ENCODE measurements around the gene FOXP1. TPM values are rescaled to one million over a fixed set of nuclear protein-coding genes. Genes with fewer than 3 reads are reported as not detected.

FOXP1 gene
- total RNA-seq, 1 experiment from 2014 or later = 2.9 TPM

DNA sequence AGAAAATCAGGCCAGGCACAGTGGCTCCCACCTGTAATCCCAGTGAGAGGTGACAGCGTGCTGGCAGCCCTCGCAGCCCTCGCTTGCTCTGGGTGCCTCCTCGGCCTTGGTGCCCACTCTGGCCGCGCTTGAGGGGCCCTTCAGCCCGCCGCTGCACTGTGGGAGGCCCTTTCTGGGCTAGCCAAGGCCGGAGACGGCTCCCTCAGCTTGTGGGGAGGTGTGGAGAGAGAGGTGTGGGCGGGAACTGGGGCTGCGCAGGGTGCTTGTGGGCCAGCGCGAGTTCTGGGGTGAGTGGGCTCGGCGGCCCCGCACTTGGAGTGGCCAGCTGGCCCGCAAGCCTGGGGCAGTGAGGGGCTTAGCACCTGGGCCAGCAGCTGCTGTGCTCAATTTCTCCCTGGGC lies 252.6 kb downstream of the FOXP1 start:
- H3K27me3 ChIP-seq (ENCODE audit: control insufficient read depth, insufficient read depth, low read length) = no peaks in the 10 kb centered on the region
- ATAC-seq = no peak
- H3K4me1 ChIP-seq (ENCODE audit: control insufficient read depth, insufficient read depth, low read length) = no peaks in the 10 kb centered on the region
- TF ChIP-seq SIN3A (IDR thresholded peaks at IDR 0.05; ENCODE audit: borderline replicate concordance, insufficient read depth, low read depth, low read length) (no peak), TCF7L2 (IDR thresholded peaks at IDR 0.05; ENCODE audit: low read depth, low read length) (no peak), REST (IDR thresholded peaks at IDR 0.05; ENCODE audit: insufficient read depth in 1 of 2, low read depth in 2 of 2, low read length in 1 of 2) (no peak), POLR2AphosphoS5 (IDR thresholded peaks at IDR 0.05; ENCODE audit: low read depth, low read length) (no peak)
- TF ChIP-seq, protein P1, sequence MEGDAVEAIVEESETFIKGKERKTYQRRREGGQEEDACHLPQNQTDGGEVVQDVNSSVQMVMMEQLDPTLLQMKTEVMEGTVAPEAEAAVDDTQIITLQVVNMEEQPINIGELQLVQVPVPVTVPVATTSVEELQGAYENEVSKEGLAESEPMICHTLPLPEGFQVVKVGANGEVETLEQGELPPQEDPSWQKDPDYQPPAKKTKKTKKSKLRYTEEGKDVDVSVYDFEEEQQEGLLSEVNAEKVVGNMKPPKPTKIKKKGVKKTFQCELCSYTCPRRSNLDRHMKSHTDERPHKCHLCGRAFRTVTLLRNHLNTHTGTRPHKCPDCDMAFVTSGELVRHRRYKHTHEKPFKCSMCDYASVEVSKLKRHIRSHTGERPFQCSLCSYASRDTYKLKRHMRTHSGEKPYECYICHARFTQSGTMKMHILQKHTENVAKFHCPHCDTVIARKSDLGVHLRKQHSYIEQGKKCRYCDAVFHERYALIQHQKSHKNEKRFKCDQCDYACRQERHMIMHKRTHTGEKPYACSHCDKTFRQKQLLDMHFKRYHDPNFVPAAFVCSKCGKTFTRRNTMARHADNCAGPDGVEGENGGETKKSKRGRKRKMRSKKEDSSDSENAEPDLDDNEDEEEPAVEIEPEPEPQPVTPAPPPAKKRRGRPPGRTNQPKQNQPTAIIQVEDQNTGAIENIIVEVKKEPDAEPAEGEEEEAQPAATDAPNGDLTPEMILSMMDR (IDR thresholded peaks at IDR 0.05) = no peak
- CTCF ChIA-PET = no interaction called here
- in situ Hi-C loops (cut with HindIII; ENCODE audit: low pct_unique_long_range_greater_than_20kb, low sequenced_read_pairs) = no loop called here
- intact Hi-C loops (cut with micrococcal nuclease; ENCODE audit: unreplicated experiment) = no loop called here
- no TSS peak for BruUV-seq (replicated peaks)
- no peaks in the 10 kb centered on the region for H3K36me3 ChIP-seq (ENCODE audit: control insufficient read depth, insufficient read depth, low read length)
- no peak overlapping the region for H3K4me3 ChIP-seq (ENCODE audit: low read depth in 2 of 2, low read length in 2 of 2)
- no peak for DNase-seq (ENCODE audit: low read depth, low spot score)
- no peak overlapping the region for H3K27ac ChIP-seq (ENCODE audit: low read length)
- H3K9me3 ChIP-seq (ENCODE audit: control insufficient read depth, insufficient read depth, low read depth, low read length) = no peaks in the 10 kb centered on the region
- POLR2A ChIA-PET = no interaction called here

DNA sequence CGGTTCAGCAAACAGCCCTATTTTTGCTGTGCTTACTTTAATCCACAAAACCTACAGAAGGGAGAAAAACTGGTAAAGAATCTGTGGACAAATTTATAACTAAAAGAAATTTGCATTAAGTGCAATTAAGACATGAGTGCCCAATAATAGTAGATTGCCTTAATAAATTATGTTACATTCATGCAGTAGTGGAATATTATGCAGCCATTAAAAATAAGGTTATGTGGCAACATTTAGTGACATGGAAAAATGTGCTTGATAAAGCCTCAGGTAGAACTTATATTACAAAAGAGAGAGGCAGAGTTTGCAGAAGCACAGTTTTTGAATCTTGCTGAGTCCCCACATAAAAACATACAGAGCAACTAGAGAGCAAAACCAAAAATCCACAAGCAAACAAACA lies 253.0 kb downstream of the FOXP1 start:
- H3K36me3 ChIP-seq (ENCODE audit: control insufficient read depth, insufficient read depth, low read length) = no peaks in the 10 kb centered on the region
- ATAC-seq = no peak
- H3K27me3 ChIP-seq (ENCODE audit: control insufficient read depth, insufficient read depth, low read length) = no peaks in the 10 kb centered on the region
- no peak overlapping the region for H3K27ac ChIP-seq (ENCODE audit: low read length)
- no peak overlapping the region for H3K4me3 ChIP-seq (ENCODE audit: low read depth in 2 of 2, low read length in 2 of 2)
- CTCF ChIA-PET = no interaction called here
- intact Hi-C loops (cut with micrococcal nuclease; ENCODE audit: unreplicated experiment) = no loop called here
- no peak for TF ChIP-seq TCF7L2 (IDR thresholded peaks at IDR 0.05; ENCODE audit: low read depth, low read length)
- no peak for TF ChIP-seq REST (IDR thresholded peaks at IDR 0.05; ENCODE audit: insufficient read depth in 1 of 2, low read depth in 2 of 2, low read length in 1 of 2)
- TF ChIP-seq, protein P1 (IDR thresholded peaks at IDR 0.05) = no peak
- TF ChIP-seq SIN3A (IDR thresholded peaks at IDR 0.05; ENCODE audit: borderline replicate concordance, insufficient read depth, low read depth, low read length) = no peak
- TF ChIP-seq POLR2AphosphoS5 (IDR thresholded peaks at IDR 0.05; ENCODE audit: low read depth, low read length) = no peak
- no TSS peak for BruUV-seq (replicated peaks)
- DNase-seq (ENCODE audit: low read depth, low spot score) = no peak
- H3K4me1 ChIP-seq (ENCODE audit: control insufficient read depth, insufficient read depth, low read length) = no peaks in the 10 kb centered on the region
- POLR2A ChIA-PET = no interaction called here
- in situ Hi-C loops (cut with HindIII; ENCODE audit: low pct_unique_long_range_greater_than_20kb, low sequenced_read_pairs) = no loop called here
- no peaks in the 10 kb centered on the region for H3K9me3 ChIP-seq (ENCODE audit: control insufficient read depth, insufficient read depth, low read depth, low read length)

All from Panc1 (cell line).